WTC11 (cell line): ENCODE measurements around the gene PMF1. TPM values are rescaled to one million over a fixed set of nuclear protein-coding genes. Genes with fewer than 3 reads are reported as not detected.

Experiments used
- ELF4 ChIP-seq: sonication (generic); formaldehyde crosslinking; IDR thresholded peaks from 2 replicates; pipeline ENCODE4 v1.8.1; 2022; ENCODE audit warnings: low read depth, mild to moderate bottlenecking, moderate library complexity, missing genetic modification reagents
- JUN ChIP-seq: sonication (generic); formaldehyde crosslinking; IDR thresholded peaks from 2 replicates; pipeline ENCODE4 v1.8.0; 2023; ENCODE audit warnings: mild to moderate bottlenecking, missing genetic modification reagents
- NFYB ChIP-seq: sonication (generic); formaldehyde crosslinking; conservative IDR thresholded peaks from 2 replicates; pipeline ENCODE4 v1.8.0; 2022; ENCODE audit warnings: low read depth, missing genetic modification reagents
- SP1 ChIP-seq: sonication (generic); formaldehyde crosslinking; conservative IDR thresholded peaks from 2 replicates; pipeline ENCODE4 v1.8.1; 2022; ENCODE audit warnings: missing genetic modification reagents
- TEAD1 ChIP-seq: sonication (generic); formaldehyde crosslinking; IDR thresholded peaks from 2 replicates; pipeline ENCODE4 v1.8.0; 2022; ENCODE audit warnings: mild to moderate bottlenecking, missing genetic modification reagents
- ZNF232 ChIP-seq: sonication (generic); formaldehyde crosslinking; IDR thresholded peaks from 2 replicates; pipeline ENCODE4 v1.8.0; 2022; ENCODE audit warnings: mild to moderate bottlenecking, missing genetic modification reagents
- total RNA-seq: library from RNA; stranded (reverse); gene quantifications from 3 replicates; pipeline ENCODE4 v1.2.3, GENCODE V29; 2021
- TF ChIP-seq, protein P1 (sequence below): sonication (generic); formaldehyde crosslinking; IDR thresholded peaks from 2 replicates; pipeline ENCODE4 v1.8.1; 2022; ENCODE audit warnings: missing genetic modification reagents, borderline replicate concordance
- TF ChIP-seq, protein P2 (sequence below): sonication (generic); formaldehyde crosslinking; IDR thresholded peaks from 2 replicates; pipeline ENCODE4 v1.8.0; 2023; ENCODE audit warnings: missing genetic modification reagents
- TF ChIP-seq, protein P3 (sequence below): fragments of 200-600 bp; IDR thresholded peaks from 2 replicates; pipeline ENCODE4 v1.8.0; 2022; ENCODE audit warnings: antibody characterized with exemption
- TF ChIP-seq, protein P4 (sequence below): fragments of 250-450 bp; sonication (Bioruptor Pico); IDR thresholded peaks from 2 replicates; pipeline ENCODE4 v1.9.0; 2021; ENCODE audit warnings: moderate library complexity, mild to moderate bottlenecking, inconsistent platforms, borderline replicate concordance
- TF ChIP-seq, protein P5 (sequence below): sonication (generic); formaldehyde crosslinking; IDR thresholded peaks from 2 replicates; pipeline ENCODE4 v1.8.1; 2023; ENCODE audit warnings: mild to moderate bottlenecking, missing genetic modification reagents
- TF ChIP-seq, protein P6 (sequence below): sonication (generic); formaldehyde crosslinking; IDR thresholded peaks from 2 replicates; pipeline ENCODE4 v1.8.0; 2022; ENCODE audit warnings: mild to moderate bottlenecking, missing genetic modification reagents

Gene PMF1
- total RNA-seq, 1 experiment from 2014 or later, result 129 TPM

DNA sequence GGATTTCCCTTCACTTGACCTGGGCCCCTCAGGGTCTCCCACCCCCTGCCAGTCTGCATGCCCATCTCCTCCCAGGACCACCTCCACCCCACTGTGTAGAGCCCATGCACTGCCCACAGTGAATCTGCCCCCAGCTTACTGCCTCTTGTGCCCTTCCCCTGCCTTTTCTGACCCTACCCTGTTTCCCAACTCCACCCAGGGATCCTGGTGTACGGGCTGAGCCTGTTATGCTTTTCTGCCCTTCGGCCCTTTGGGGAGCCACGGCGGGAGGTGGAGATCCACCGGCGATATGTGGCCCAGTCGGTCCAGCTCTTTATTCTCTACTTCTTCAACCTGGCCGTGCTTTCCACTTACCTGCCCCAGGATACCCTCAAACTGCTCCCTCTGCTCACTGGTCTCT, 73.3 kb downstream of the PMF1 start (continued):
- TF ChIP-seq, protein P1, sequence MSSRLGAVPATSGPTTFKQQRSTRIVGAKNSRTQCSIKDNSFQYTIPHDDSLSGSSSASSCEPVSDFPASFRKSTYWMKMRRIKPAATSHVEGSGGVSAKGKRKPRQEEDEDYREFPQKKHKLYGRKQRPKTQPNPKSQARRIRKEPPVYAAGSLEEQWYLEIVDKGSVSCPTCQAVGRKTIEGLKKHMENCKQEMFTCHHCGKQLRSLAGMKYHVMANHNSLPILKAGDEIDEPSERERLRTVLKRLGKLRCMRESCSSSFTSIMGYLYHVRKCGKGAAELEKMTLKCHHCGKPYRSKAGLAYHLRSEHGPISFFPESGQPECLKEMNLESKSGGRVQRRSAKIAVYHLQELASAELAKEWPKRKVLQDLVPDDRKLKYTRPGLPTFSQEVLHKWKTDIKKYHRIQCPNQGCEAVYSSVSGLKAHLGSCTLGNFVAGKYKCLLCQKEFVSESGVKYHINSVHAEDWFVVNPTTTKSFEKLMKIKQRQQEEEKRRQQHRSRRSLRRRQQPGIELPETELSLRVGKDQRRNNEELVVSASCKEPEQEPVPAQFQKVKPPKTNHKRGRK, result no peak
- TF ChIP-seq ZNF232 (CRISPR knock-in tag) (no peak), TEAD1 (CRISPR knock-in tag) (no peak), JUN (CRISPR knock-in tag) (no peak), ELF4 (CRISPR knock-in tag) (no peak), SP1 (CRISPR knock-in tag) (no peak), NFYB (CRISPR knock-in tag) (no peak)
- TF ChIP-seq, protein P2, sequence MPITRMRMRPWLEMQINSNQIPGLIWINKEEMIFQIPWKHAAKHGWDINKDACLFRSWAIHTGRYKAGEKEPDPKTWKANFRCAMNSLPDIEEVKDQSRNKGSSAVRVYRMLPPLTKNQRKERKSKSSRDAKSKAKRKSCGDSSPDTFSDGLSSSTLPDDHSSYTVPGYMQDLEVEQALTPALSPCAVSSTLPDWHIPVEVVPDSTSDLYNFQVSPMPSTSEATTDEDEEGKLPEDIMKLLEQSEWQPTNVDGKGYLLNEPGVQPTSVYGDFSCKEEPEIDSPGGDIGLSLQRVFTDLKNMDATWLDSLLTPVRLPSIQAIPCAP, result no peak
- TF ChIP-seq, protein P3, sequence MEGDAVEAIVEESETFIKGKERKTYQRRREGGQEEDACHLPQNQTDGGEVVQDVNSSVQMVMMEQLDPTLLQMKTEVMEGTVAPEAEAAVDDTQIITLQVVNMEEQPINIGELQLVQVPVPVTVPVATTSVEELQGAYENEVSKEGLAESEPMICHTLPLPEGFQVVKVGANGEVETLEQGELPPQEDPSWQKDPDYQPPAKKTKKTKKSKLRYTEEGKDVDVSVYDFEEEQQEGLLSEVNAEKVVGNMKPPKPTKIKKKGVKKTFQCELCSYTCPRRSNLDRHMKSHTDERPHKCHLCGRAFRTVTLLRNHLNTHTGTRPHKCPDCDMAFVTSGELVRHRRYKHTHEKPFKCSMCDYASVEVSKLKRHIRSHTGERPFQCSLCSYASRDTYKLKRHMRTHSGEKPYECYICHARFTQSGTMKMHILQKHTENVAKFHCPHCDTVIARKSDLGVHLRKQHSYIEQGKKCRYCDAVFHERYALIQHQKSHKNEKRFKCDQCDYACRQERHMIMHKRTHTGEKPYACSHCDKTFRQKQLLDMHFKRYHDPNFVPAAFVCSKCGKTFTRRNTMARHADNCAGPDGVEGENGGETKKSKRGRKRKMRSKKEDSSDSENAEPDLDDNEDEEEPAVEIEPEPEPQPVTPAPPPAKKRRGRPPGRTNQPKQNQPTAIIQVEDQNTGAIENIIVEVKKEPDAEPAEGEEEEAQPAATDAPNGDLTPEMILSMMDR, result no peak
- TF ChIP-seq, protein P4, sequence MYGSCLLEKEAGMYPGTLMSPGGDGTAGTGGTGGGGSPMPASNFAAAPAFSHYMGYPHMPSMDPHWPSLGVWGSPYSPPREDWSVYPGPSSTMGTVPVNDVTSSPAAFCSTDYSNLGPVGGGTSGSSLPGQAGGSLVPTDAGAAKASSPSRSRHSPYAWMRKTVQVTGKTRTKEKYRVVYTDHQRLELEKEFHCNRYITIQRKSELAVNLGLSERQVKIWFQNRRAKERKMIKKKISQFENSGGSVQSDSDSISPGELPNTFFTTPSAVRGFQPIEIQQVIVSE (CRISPR knock-in tag), result no peak
- TF ChIP-seq, protein P5, sequence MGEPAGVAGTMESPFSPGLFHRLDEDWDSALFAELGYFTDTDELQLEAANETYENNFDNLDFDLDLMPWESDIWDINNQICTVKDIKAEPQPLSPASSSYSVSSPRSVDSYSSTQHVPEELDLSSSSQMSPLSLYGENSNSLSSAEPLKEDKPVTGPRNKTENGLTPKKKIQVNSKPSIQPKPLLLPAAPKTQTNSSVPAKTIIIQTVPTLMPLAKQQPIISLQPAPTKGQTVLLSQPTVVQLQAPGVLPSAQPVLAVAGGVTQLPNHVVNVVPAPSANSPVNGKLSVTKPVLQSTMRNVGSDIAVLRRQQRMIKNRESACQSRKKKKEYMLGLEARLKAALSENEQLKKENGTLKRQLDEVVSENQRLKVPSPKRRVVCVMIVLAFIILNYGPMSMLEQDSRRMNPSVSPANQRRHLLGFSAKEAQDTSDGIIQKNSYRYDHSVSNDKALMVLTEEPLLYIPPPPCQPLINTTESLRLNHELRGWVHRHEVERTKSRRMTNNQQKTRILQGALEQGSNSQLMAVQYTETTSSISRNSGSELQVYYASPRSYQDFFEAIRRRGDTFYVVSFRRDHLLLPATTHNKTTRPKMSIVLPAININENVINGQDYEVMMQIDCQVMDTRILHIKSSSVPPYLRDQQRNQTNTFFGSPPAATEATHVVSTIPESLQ, result no peak
- TF ChIP-seq, protein P6, sequence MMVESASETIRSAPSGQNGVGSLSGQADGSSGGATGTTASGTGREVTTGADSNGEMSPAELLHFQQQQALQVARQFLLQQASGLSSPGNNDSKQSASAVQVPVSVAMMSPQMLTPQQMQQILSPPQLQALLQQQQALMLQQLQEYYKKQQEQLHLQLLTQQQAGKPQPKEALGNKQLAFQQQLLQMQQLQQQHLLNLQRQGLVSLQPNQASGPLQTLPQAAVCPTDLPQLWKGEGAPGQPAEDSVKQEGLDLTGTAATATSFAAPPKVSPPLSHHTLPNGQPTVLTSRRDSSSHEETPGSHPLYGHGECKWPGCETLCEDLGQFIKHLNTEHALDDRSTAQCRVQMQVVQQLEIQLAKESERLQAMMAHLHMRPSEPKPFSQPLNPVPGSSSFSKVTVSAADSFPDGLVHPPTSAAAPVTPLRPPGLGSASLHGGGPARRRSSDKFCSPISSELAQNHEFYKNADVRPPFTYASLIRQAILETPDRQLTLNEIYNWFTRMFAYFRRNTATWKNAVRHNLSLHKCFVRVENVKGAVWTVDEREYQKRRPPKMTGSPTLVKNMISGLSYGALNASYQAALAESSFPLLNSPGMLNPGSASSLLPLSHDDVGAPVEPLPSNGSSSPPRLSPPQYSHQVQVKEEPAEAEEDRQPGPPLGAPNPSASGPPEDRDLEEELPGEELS (CRISPR knock-in tag), result no peak

Other genes with a start within 250 kb of the PMF1 start
- 60.0 to 69.5 TPM (median 66.2 TPM) in 3 replicates for gene ARHGEF2, start 234.5 kb upstream of the PMF1 start, total RNA-seq
- 172 to 175 TPM (median 174 TPM) in 3 replicates for gene SSR2, start 192.1 kb upstream of the PMF1 start, total RNA-seq
- gene UBQLN4, start 159.2 kb upstream of the PMF1 start, total RNA-seq, result 35.0 to 37.3 TPM (median 36.3 TPM) in 3 replicates
- 62.4 to 75.7 TPM (median 73.8 TPM) in 3 replicates for gene LAMTOR2, start 158.2 kb upstream of the PMF1 start, total RNA-seq
- gene RAB25, start 151.8 kb upstream of the PMF1 start, total RNA-seq, result 61.9 to 82.8 TPM (median 82.5 TPM) in 3 replicates
- 66.3 to 79.1 TPM (median 70.6 TPM) in 3 replicates for gene MEX3A, start 130.5 kb upstream of the PMF1 start, total RNA-seq
- gene LMNA, start 98.3 kb upstream of the PMF1 start, total RNA-seq, result 40.7 to 68.8 TPM (median 46.2 TPM) in 3 replicates
- 6.9 to 12.4 TPM (median 8.7 TPM) in 3 replicates for gene SEMA4A, start 59.4 kb upstream of the PMF1 start, total RNA-seq
- gene SLC25A44, start 18.9 kb upstream of the PMF1 start, total RNA-seq, result 17.9 to 29.1 TPM (median 19.7 TPM) in 3 replicates
- gene BGLAP, start 29.2 kb downstream of the PMF1 start, total RNA-seq, result 2.3 to 3.8 TPM (median 2.6 TPM) in 3 replicates
- gene PAQR6, start 35.0 kb downstream of the PMF1 start, total RNA-seq, result 5.9 to 7.9 TPM (median 6.5 TPM) in 3 replicates
- 87.7 to 109 TPM (median 91.1 TPM) in 3 replicates for gene SMG5, start 69.8 kb downstream of the PMF1 start, total RNA-seq
- 2.2 to 2.7 TPM (median 2.4 TPM) in 3 replicates for gene TMEM79, start 71.3 kb downstream of the PMF1 start, total RNA-seq
- gene GLMP, start 82.7 kb downstream of the PMF1 start, total RNA-seq, result 53.7 to 60.3 TPM (median 58.7 TPM) in 3 replicates
- gene VHLL, start 86.3 kb downstream of the PMF1 start, total RNA-seq, result 0.39 TPM in 1 of 3 replicates, not detected in the others
- 411 to 479 TPM (median 429 TPM) in 3 replicates for gene CCT3, start 125.3 kb downstream of the PMF1 start, total RNA-seq
- 1.8 to 2.7 TPM (median 2.2 TPM) in 3 replicates for gene TSACC, start 125.5 kb downstream of the PMF1 start, total RNA-seq
- 1.7 to 2.3 TPM (median 1.9 TPM) in 3 replicates for gene RHBG, start 156.2 kb downstream of the PMF1 start, total RNA-seq